K562 (cell line): ENCODE data around the gene ADD2. TPM values are rescaled to one million over a fixed set of nuclear protein-coding genes. Genes with fewer than 3 reads are reported as not detected.

Experiments used
- ATAC-seq: fragments of 200-7000 bp; cut with Tn5 transposase; 3 replicates; pipeline ENCODE4 v1.9.1; 2020; ENCODE audit warnings: moderate library complexity
- BruUV-seq: library from RNA; stranded (reverse); fragments of 400-500 nt; replicated peaks from 2 replicates; lab custom pipeline; 2021; lab: Mats Ljungman, UMichigan
- CTCF ChIA-PET: fragments of 300-600 bp; formaldehyde crosslinking; extraction: SDS; loops from one replicate; lab custom pipeline; 2021; ENCODE audit warnings: low intra/inter-chr PET ratio; lab: Yijun Ruan, JAX
- POLR2A ChIA-PET: fragments of 300-600, 350-650 bp; sonication (Branson Sonifier 250); formaldehyde crosslinking; extraction: SDS; loops from one replicate; lab custom pipeline; 2021; ENCODE audit warnings: antibody characterized with exemption, inconsistent platforms; lab: Yijun Ruan, JAX
- DNase-seq, 4 experiments: peaks; one replicate each; pipeline versions ENCODE4 v3.0.0 to v3.0.0-alpha.2; 2011 to 2018; ENCODE audit warnings: low spot score in 3 of 4, mixed read lengths in 3 of 4; ENCODE audit errors: extremely low read depth in 1 of 4
- FAIRE-seq: peaks from 2 replicates; lab custom pipeline; 2011; peaks lifted over from hg19 to GRCh38; lab: Jason Lieb, UNC
- H2AFZ ChIP-seq: 2 replicates; pipeline ENCODE4 v1.6.0; 2011; ENCODE audit warnings: low read depth, low read length, control low read depth, inconsistent platforms
- H3K27ac ChIP-seq: fragments of 200-600 bp; 3 replicates; pipeline ENCODE4 v1.8.0; 2011; ENCODE audit warnings: low read depth, mild to moderate bottlenecking, control low read depth, inconsistent platforms, low read length, moderate library complexity, mixed read lengths; ENCODE audit errors: extremely low read depth
- H3K27me3 ChIP-seq, 2 experiments: fragments of 300-600 bp in 1 of 2; 2 replicates in 1 of 2; 3 replicates in 1 of 2; pipeline versions ENCODE4 v1.6.0 to v1.8.0; 2011; ENCODE audit warnings: inconsistent platforms in 2 of 2, low read length in 2 of 2, mild to moderate bottlenecking in 1 of 2, mixed read lengths in 1 of 2, moderate library complexity in 1 of 2; ENCODE audit not compliant: control insufficient read depth in 2 of 2, insufficient read depth in 2 of 2
- H3K36me3 ChIP-seq: fragments of 300-600 bp; 3 replicates; pipeline ENCODE4 v1.8.0; 2011; ENCODE audit warnings: mild to moderate bottlenecking, low read length, inconsistent platforms; ENCODE audit not compliant: control insufficient read depth, insufficient read depth
- H3K4me1 ChIP-seq, 2 experiments: fragments of 200-600 bp in 1 of 2; replicated peaks in 1 of 2; 2 replicates in 1 of 2; 3 replicates in 1 of 2; pipeline versions ENCODE4 v1.5.1 to v1.8.0; 2011; ENCODE audit warnings: inconsistent platforms in 2 of 2, low read length in 2 of 2, mild to moderate bottlenecking in 1 of 2, mixed read lengths in 1 of 2, moderate library complexity in 1 of 2; ENCODE audit not compliant: control insufficient read depth in 2 of 2, insufficient read depth in 2 of 2
- H3K4me2 ChIP-seq: 2 replicates; pipeline ENCODE4 v1.6.1; 2011; ENCODE audit warnings: low read length, control low read depth, inconsistent platforms, mixed read lengths; ENCODE audit not compliant: insufficient read depth
- H3K4me3 ChIP-seq: fragments of 200-600 bp; sonication (generic), shearing (Covaris generic); 2 replicates; pipeline ENCODE4 v1.5.1; 2016; ENCODE audit warnings: control low read depth, inconsistent platforms
- H3K79me2 ChIP-seq: fragments of 200-600 bp; 3 replicates; pipeline ENCODE4 v1.8.0; 2011; ENCODE audit warnings: low read length, inconsistent platforms; ENCODE audit not compliant: control insufficient read depth, insufficient read depth
- H3K9ac ChIP-seq, 2 experiments: 2 replicates each; pipeline versions ENCODE4 v1.6.0 to v1.6.1; 2011; ENCODE audit warnings: low read depth in 2 of 2, low read length in 2 of 2, control low read depth in 1 of 2, inconsistent platforms in 1 of 2, mild to moderate bottlenecking in 1 of 2, mixed read lengths in 1 of 2; ENCODE audit not compliant: insufficient read depth in 1 of 2
- H3K9me1 ChIP-seq: one replicate; pipeline ENCODE4 v1.6.0; 2011; ENCODE audit warnings: inconsistent platforms, mild to moderate bottlenecking, low read length, moderate library complexity; ENCODE audit not compliant: control insufficient read depth, insufficient read depth
- H3K9me3 ChIP-seq: replicated peaks from 2 replicates; pipeline ENCODE4 v1.5.1; 2011; ENCODE audit warnings: low read depth, low read length, inconsistent platforms; ENCODE audit not compliant: control insufficient read depth, insufficient read depth
- H4K20me1 ChIP-seq: replicated peaks from 2 replicates; pipeline ENCODE4 v1.6.1; 2011; ENCODE audit warnings: low read length, inconsistent platforms, mixed read lengths; ENCODE audit not compliant: control insufficient read depth, insufficient read depth
- EP400 ChIP-seq: fragments of 450-650 bp; IDR thresholded peaks from 2 replicates; pipeline ENCODE4 v1.6.1; 2017; ENCODE audit warnings: antibody characterized with exemption, mild to moderate bottlenecking, moderate library complexity
- ETV1 ChIP-seq: fragments of 450-650 bp; conservative IDR thresholded peaks from 2 replicates; pipeline ENCODE4 v1.6.1; 2016; ENCODE audit warnings: missing genetic modification characterization, control low read depth, low read depth, missing compliant biosample characterization
- EWSR1 ChIP-seq: fragments of 450-650 bp; IDR thresholded peaks from 2 replicates; pipeline ENCODE4 v1.6.1; 2018; ENCODE audit warnings: borderline replicate concordance, mild to moderate bottlenecking, low read depth, moderate library complexity; ENCODE audit not compliant: partially characterized antibody
- EZH2 ChIP-seq: IDR thresholded peaks from 2 replicates; pipeline ENCODE4 v1.6.1; 2012; ENCODE audit warnings: low read depth, mild to moderate bottlenecking, inconsistent platforms, low read length, borderline replicate concordance
- HES1 ChIP-seq: fragments of 450-650 bp; IDR thresholded peaks from 2 replicates; pipeline ENCODE4 v1.6.1; 2016; ENCODE audit warnings: low read depth, mild to moderate bottlenecking, moderate library complexity
- MAFF ChIP-seq: IDR thresholded peaks from 2 replicates; pipeline ENCODE4 v1.6.1; 2012; ENCODE audit warnings: low read length, improper control_type of control experiment
- PRDM10 ChIP-seq: fragments of 450-650 bp; IDR thresholded peaks from 2 replicates; pipeline ENCODE4 v1.6.1; 2018; ENCODE audit not compliant: partially characterized antibody
- PTRF ChIP-seq: fragments of 450-650 bp; IDR thresholded peaks from 2 replicates; pipeline ENCODE4 v1.6.1; 2016; ENCODE audit warnings: mild to moderate bottlenecking, missing genetic modification characterization, missing compliant biosample characterization
- RUNX1 ChIP-seq: sonication (generic); IDR thresholded peaks from 2 replicates; pipeline ENCODE4 v1.6.1; 2016; ENCODE audit warnings: antibody characterized with exemption, low read depth
- ZFP1 ChIP-seq: fragments of 450-650 bp; formaldehyde crosslinking; IDR thresholded peaks from 2 replicates; pipeline ENCODE4 v1.4.0; 2020; ENCODE audit warnings: mild to moderate bottlenecking, mixed read lengths
- WGBS: fragments of 100-300 bp; shearing (Covaris generic); methylation state at CpG from one replicate; pipeline ENCODE4 v1.1.6; 2016; ENCODE audit warnings: low coverage, mixed read lengths; ENCODE audit not compliant: insufficient coverage; ENCODE audit errors: missing lambda C conversion rate; 5-methylcytosine and 5-hydroxymethylcytosine counted together
- in situ Hi-C: fragments of 300-500 bp; cut with MboI; formaldehyde crosslinking; loops from 4 replicates; pipeline ENCODE4 v1.15.0; 2018; ENCODE audit warnings: inconsistent platforms, mixed read lengths
- intact Hi-C: fragments of 100-400 bp; cut with micrococcal nuclease; formaldehyde crosslinking; loops from 2 replicates; pipeline ENCODE4 v1.14.2; 2022
- polyA plus RNA-seq, 8 experiments: library from polyadenylated mRNA; depleted of rRNA in 4 of 8; stranded (reverse) in 5 of 8; unstranded in 3 of 8; fragments of >200 nt; fragmentation: Nextera tagmentation in 2 of 8; fragmentation: Illumina TruSeq in 1 of 8; extraction: Ambion mirVana in 2 of 8; extraction: Trizol in 1 of 8; gene quantifications; 2 replicates each; pipeline versions ENCODE4 v1.2.1 to v1.2.3, GENCODE V29; 2011 to 2014; ENCODE audit warnings: inconsistent platforms in 1 of 8, missing spikeins in 1 of 8
- total RNA-seq, 7 experiments: library from RNA; depleted of rRNA in 6 of 7; stranded (reverse); fragments of >200 nt in 6 of 7; fragmentation: Illumina TruSeq in 2 of 7; extraction: Trizol in 2 of 7; gene quantifications; 2 replicates each; pipeline versions ENCODE4 v1.2.1 to v1.2.3, GENCODE V29; 2011 to 2021; ENCODE audit warnings: low replicate concordance in 1 of 7
- TF ChIP-seq, protein P1 (sequence below): fragments of 450-650 bp; IDR thresholded peaks from 2 replicates; pipeline ENCODE4 v1.7.0; 2016; ENCODE audit warnings: borderline replicate concordance
- TF ChIP-seq, protein P2 (sequence below): conservative IDR thresholded peaks from 2 replicates; pipeline ENCODE4 v1.6.1; 2011; ENCODE audit warnings: low read depth, mild to moderate bottlenecking, low read length; ENCODE audit not compliant: control insufficient read depth

Gene ADD2
- total and polyA plus RNA-seq, 9 of the 15 experiments (the other 6 are each of a cell fraction or from before 2014, with no cell fraction given) = 3.5 to 63.0 (median 36.2) TPM

- POLR2A ChIA-PET = interaction anchor here (0.5 to 1.8 kb wide), 6 partner anchors 8 to 101 kb away, joined by 3 to 6 read pairs (median 4); partner anchors contain the start of gene ADD2
- Histone ChIP-seq H4K20me1 (no peaks in the 10 kb centered on the region), H3K4me1 (peaks cover 31 to 34% of the 10 kb centered on the region in 2 experiments), H2AFZ (no peak overlapping the region), H3K9me3 (no peaks in the 10 kb centered on the region), H3K36me3 (peaks cover 61% of the 10 kb centered on the region), H3K4me2 (no peak overlapping the region), H3K27ac (peak overlapping the region; percentile 95; the same call in 2 of the 3 replicates), H3K79me2 (no peaks in the 10 kb centered on the region), H3K9ac (no peak overlapping the region; a peak in 1 of 4 replicates), H3K9me1 (no peaks in the 10 kb centered on the region), H3K4me3 (no peak overlapping the region), H3K27me3 (no peaks in the 10 kb centered on the region)
- in situ Hi-C loops = loop anchor here (5.0 kb wide), 1 partner anchor 94 kb away; no protein-coding TSS in a partner anchor
- CTCF ChIA-PET = interaction anchor here (3.9 kb wide), 1 partner anchor 80 kb away, joined by 32 read pairs; the partner anchor contains the start of gene ADD2
- ATAC-seq (no peak), FAIRE-seq (no peak), DNase-seq (no peak)
- WGBS = 85% methylated on average over 5 of the region's 5 CpGs
- intact Hi-C loops = loop anchor here (5.0 kb wide), 1 partner anchor 64 kb away; no protein-coding TSS in a partner anchor
- BruUV-seq = no TSS peak
- TF ChIP-seq ETV1 (tag) (no peak), EWSR1 (no peak), ZFP1 (CRISPR knock-in tag) (no peak), PRDM10 (no peak), EP400 (no peak), HES1 (no peak), EZH2 (no peak), MAFF (no peak), RUNX1 (no peak), PTRF (tag) (no peak)
- TF ChIP-seq, protein P1, sequence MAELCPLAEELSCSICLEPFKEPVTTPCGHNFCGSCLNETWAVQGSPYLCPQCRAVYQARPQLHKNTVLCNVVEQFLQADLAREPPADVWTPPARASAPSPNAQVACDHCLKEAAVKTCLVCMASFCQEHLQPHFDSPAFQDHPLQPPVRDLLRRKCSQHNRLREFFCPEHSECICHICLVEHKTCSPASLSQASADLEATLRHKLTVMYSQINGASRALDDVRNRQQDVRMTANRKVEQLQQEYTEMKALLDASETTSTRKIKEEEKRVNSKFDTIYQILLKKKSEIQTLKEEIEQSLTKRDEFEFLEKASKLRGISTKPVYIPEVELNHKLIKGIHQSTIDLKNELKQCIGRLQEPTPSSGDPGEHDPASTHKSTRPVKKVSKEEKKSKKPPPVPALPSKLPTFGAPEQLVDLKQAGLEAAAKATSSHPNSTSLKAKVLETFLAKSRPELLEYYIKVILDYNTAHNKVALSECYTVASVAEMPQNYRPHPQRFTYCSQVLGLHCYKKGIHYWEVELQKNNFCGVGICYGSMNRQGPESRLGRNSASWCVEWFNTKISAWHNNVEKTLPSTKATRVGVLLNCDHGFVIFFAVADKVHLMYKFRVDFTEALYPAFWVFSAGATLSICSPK = no peak
- TF ChIP-seq, protein P2, sequence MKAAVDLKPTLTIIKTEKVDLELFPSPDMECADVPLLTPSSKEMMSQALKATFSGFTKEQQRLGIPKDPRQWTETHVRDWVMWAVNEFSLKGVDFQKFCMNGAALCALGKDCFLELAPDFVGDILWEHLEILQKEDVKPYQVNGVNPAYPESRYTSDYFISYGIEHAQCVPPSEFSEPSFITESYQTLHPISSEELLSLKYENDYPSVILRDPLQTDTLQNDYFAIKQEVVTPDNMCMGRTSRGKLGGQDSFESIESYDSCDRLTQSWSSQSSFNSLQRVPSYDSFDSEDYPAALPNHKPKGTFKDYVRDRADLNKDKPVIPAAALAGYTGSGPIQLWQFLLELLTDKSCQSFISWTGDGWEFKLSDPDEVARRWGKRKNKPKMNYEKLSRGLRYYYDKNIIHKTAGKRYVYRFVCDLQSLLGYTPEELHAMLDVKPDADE = no peak
Measured at GRCh38 chr2:70688427-70688826, 79.6 kb downstream of the ADD2 start.
